Kidney (tissue), 14 donors: ENCODE measurements around the gene ACSF3. TPM values are rescaled to one million over a fixed set of nuclear protein-coding genes. Genes with fewer than 3 reads are reported as not detected.

Source experiments
- DNase-seq, 5 donors: peaks; one replicate each; pipeline ENCODE4 v3.0.0-alpha.2; 2013 to 2020
- FAIRE-seq: peaks from 2 replicates; lab custom pipeline; 2012; peaks lifted over from hg19 to GRCh38; lab: Jason Lieb, UNC
- H3K27ac ChIP-seq, 2 donors: one replicate each; pipeline ENCODE4 v1.7.0; 2013; ENCODE audit warnings: low read depth in 2 of 2, low read length in 2 of 2, inconsistent platforms in 1 of 2
- H3K27me3 ChIP-seq: one replicate; pipeline ENCODE4 v1.7.1; 2013; ENCODE audit warnings: low read length, inconsistent platforms; ENCODE audit not compliant: control insufficient read depth, insufficient read depth
- H3K36me3 ChIP-seq, 3 donors: one replicate each; pipeline versions ENCODE4 v1.7.0 to v1.7.1; 2013; ENCODE audit warnings: low read length in 3 of 3, control low read depth in 1 of 3, inconsistent platforms in 1 of 3; ENCODE audit not compliant: insufficient read depth in 3 of 3, control insufficient read depth in 2 of 3
- H3K4me1 ChIP-seq, 3 donors: one replicate each; pipeline versions ENCODE4 v1.7.0 to v1.7.1; 2013; ENCODE audit warnings: low read length in 3 of 3, inconsistent platforms in 1 of 3, low read depth in 1 of 3; ENCODE audit not compliant: control insufficient read depth in 2 of 3, insufficient read depth in 2 of 3
- H3K4me3 ChIP-seq, 3 donors: one replicate each; pipeline versions ENCODE4 v1.7.0 to v1.8.1; 2013; ENCODE audit warnings: low read length in 3 of 3, control low read depth in 1 of 3, inconsistent platforms in 1 of 3
- H3K9ac ChIP-seq, 3 donors: one replicate each; pipeline versions ENCODE4 v1.7.0 to v1.7.1; 2013; ENCODE audit warnings: low read length in 3 of 3, control low read depth in 1 of 3, inconsistent platforms in 1 of 3
- H3K9me3 ChIP-seq, 3 donors: one replicate each; pipeline versions ENCODE4 v1.7.0 to v1.7.1; 2013; ENCODE audit warnings: low read length in 3 of 3, control low read depth in 1 of 3, inconsistent platforms in 1 of 3; ENCODE audit not compliant: control insufficient read depth in 2 of 3, insufficient read depth in 1 of 3
- CTCF ChIP-seq: IDR thresholded peaks from 3 replicates; pipeline ENCODE4 v1.5.1; 2012; ENCODE audit warnings: mild to moderate bottlenecking, moderate library complexity, borderline replicate concordance; ENCODE audit not compliant: insufficient read depth; ENCODE audit errors: extremely low read depth
- intact Hi-C: fragments of 100-400 bp; cut with DNase I; formaldehyde crosslinking; loops from one replicate; pipeline ENCODE4 v1.11.1; 2022
- polyA plus RNA-seq: library from polyadenylated mRNA; stranded (reverse); fragments of 350-450 nt; fragmentation: Illumina TruSeq; extraction: RNeasy Lipid Tissue Mini Kit (QIAGEN cat#74804); gene quantifications from one replicate; pipeline ENCODE4 v1.2.3, GENCODE V29; 2014; ENCODE audit warnings: low read depth, low replicate concordance; ENCODE audit not compliant: insufficient read depth
- total RNA-seq: library from RNA; stranded (reverse); fragmentation: NEBNext Ultra II Directional; extraction: Animal tissue kit (Norgen Biotek cat#: 25700); gene quantifications from one replicate; pipeline ENCODE4 v1.2.1, GENCODE V29; 2021
- donor health status: control.
- donor health status: control.
- donor health status: control.
- donor health status: control.
- donor health status: control.
- donor health status: DM: yes; HTN: yes; CAD: no.
- donor health status: Normal renal cell carcinoma (clear cell type).

The ACSF3 gene
- total and polyA plus RNA-seq, 2 donors from 2014 or later: 33.2 to 39.0 TPM

GRCh38 chr16:89055313-89055712 lies 38.3 kb upstream of the ACSF3 start:
- Histone ChIP-seq H3K4me3 (no peak overlapping the region), H3K9ac (no peak overlapping the region), H3K4me1 (no peaks in the 10 kb centered on the region), H3K9me3 (no peaks in the 10 kb centered on the region), H3K36me3 (no peaks in the 10 kb centered on the region), H3K27me3 (no peaks in the 10 kb centered on the region), H3K27ac (no peak overlapping the region)
- TF ChIP-seq CTCF: no peak
- FAIRE-seq (no peak), DNase-seq (no peak)
- intact Hi-C loops: no loop called here

- FAIRE-seq (no peak), DNase-seq (no peak)
- no peak overlapping the region for H3K27ac ChIP-seq
- H3K36me3 ChIP-seq: no peaks in the 10 kb centered on the region
- TF ChIP-seq CTCF: no peak
- no peak overlapping the region for H3K4me3 ChIP-seq
- H3K27me3 ChIP-seq: no peaks in the 10 kb centered on the region
- H3K9ac ChIP-seq: no peak overlapping the region
- H3K4me1 ChIP-seq: no peaks in the 10 kb centered on the region
- intact Hi-C loops: no loop called here
- no peaks in the 10 kb centered on the region for H3K9me3 ChIP-seq
These were observed 37.6 kb upstream of the ACSF3 start for GRCh38 chr16:89055894-89056555.

GRCh38 chr16:89056592-89056991 lies 37.1 kb upstream of the ACSF3 start:
- Histone ChIP-seq H3K27ac (no peak overlapping the region), H3K4me3 (no peak overlapping the region), H3K9ac (no peak overlapping the region), H3K9me3 (no peaks in the 10 kb centered on the region), H3K4me1 (no peaks in the 10 kb centered on the region), H3K36me3 (no peaks in the 10 kb centered on the region), H3K27me3 (no peaks in the 10 kb centered on the region)
- TF ChIP-seq CTCF: no peak
- no peak for FAIRE-seq
- intact Hi-C loops: no loop called here
- no peak for DNase-seq

GRCh38 chr16:89057738-89058137 lies 35.9 kb upstream of the ACSF3 start:
- intact Hi-C loops: no loop called here
- Histone ChIP-seq H3K4me3 (no peak overlapping the region), H3K27me3 (no peaks in the 10 kb centered on the region), H3K36me3 (no peaks in the 10 kb centered on the region), H3K4me1 (no peaks in the 10 kb centered on the region), H3K9me3 (no peaks in the 10 kb centered on the region), H3K9ac (no peak overlapping the region), H3K27ac (no peak overlapping the region)
- TF ChIP-seq CTCF: no peak
- DNase-seq: no peak
- no peak for FAIRE-seq
